Measurements from ENCODE around the gene RAB19. TPM values are rescaled to one million over a fixed set of nuclear protein-coding genes. Genes with fewer than 3 reads are reported as not detected.

The RAB19 gene
- total and polyA plus RNA-seq, 2 of the 13 experiments (the other 11 are each of a cell fraction or from before 2014, with no cell fraction given) = 0.31 TPM; not detected in 1

DNA sequence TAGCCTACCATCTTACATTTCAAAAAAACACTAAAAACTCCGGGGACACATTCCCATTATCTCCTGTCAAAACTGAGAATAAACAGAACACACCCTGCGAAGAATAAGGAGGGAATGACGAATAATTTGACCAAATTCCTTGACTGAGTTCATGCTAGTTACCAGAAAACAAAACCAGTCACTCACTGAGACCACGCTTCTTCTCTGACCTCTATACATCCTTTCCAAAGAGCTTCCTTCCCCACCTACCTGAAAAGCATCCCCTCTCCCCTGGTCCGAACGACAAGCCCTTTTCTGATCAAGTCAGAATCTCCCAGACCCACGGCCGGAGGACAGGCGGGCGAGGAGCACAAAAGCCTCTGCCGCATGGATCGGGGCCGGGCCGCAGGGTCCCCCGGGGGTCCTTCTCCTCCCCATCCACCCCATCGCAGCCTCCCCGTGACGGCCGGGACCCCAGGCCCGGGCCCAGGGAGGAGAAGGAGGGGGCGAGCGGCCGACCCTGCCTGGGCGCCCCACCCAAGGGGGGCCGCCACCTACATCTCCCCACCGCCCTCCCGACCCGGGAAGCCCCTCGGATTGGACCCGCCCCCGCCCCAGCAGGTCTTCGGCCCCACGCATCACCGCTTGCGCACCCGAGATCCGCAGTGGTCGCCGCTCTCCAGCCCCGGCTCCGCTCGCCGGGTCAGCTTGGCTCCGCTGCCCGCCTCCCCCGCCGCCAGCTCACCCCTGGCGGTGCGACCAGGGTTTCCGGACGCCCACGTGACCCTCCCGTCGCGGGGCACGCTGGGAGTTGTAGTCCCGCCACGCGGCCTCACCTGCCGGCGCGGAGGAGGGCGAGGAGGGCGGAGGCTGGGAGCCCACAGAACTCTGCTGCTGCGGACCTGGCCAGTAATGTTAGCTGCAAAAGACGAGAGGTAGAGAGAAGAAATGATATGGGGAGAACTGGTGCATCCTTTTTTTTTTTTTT, 5.8 kb upstream of the RAB19 start, which contains the start of gene SLC37A3 (continued):
- peak; percentile 48; the same call in 1 of the 2 replicates for TF ChIP-seq TFDP1 (CRISPR knock-in tag; IDR thresholded peaks at IDR 0.05; ENCODE audit: borderline replicate concordance)
- no peak for TF ChIP-seq ZNF460 (CRISPR knock-in tag; IDR thresholded peaks at IDR 0.05; ENCODE audit: borderline replicate concordance)
- TF ChIP-seq, protein P1, sequence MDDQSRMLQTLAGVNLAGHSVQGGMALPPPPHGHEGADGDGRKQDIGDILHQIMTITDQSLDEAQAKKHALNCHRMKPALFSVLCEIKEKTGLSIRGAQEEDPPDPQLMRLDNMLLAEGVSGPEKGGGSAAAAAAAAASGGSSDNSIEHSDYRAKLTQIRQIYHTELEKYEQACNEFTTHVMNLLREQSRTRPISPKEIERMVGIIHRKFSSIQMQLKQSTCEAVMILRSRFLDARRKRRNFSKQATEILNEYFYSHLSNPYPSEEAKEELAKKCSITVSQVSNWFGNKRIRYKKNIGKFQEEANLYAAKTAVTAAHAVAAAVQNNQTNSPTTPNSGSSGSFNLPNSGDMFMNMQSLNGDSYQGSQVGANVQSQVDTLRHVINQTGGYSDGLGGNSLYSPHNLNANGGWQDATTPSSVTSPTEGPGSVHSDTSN (CRISPR knock-in tag; IDR thresholded peaks at IDR 0.05; ENCODE audit: borderline replicate concordance) = no peak
- TF ChIP-seq KDM5A (IDR thresholded peaks at IDR 0.05; ENCODE audit: borderline replicate concordance, low read length) = no peak; the same call in 1 of the 2 replicates
- TF ChIP-seq ARNT2 (CRISPR knock-in tag; IDR thresholded peaks at IDR 0.05; ENCODE audit: low read depth) = 0 out of 2 replicates have a peak, but pooled peaks have one; percentile 17
- TF ChIP-seq, protein P2, sequence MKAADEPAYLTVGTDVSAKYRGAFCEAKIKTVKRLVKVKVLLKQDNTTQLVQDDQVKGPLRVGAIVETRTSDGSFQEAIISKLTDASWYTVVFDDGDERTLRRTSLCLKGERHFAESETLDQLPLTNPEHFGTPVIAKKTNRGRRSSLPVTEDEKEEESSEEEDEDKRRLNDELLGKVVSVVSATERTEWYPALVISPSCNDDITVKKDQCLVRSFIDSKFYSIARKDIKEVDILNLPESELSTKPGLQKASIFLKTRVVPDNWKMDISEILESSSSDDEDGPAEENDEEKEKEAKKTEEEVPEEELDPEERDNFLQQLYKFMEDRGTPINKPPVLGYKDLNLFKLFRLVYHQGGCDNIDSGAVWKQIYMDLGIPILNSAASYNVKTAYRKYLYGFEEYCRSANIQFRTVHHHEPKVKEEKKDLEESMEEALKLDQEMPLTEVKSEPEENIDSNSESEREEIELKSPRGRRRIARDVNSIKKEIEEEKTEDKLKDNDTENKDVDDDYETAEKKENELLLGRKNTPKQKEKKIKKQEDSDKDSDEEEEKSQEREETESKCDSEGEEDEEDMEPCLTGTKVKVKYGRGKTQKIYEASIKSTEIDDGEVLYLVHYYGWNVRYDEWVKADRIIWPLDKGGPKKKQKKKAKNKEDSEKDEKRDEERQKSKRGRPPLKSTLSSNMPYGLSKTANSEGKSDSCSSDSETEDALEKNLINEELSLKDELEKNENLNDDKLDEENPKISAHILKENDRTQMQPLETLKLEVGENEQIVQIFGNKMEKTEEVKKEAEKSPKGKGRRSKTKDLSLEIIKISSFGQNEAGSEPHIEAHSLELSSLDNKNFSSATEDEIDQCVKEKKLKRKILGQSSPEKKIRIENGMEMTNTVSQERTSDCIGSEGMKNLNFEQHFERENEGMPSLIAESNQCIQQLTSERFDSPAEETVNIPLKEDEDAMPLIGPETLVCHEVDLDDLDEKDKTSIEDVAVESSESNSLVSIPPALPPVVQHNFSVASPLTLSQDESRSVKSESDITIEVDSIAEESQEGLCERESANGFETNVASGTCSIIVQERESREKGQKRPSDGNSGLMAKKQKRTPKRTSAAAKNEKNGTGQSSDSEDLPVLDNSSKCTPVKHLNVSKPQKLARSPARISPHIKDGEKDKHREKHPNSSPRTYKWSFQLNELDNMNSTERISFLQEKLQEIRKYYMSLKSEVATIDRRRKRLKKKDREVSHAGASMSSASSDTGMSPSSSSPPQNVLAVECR (CRISPR knock-in tag; IDR thresholded peaks at IDR 0.05; ENCODE audit: borderline replicate concordance) = peak; percentile 80; the same call in 1 of the 2 replicates
- TF ChIP-seq HNRNPL (IDR thresholded peaks at IDR 0.05; ENCODE audit: low read depth, low read length) = no peak
- 0 out of 2 replicates have a peak, but pooled peaks have one; percentile 16 for TF ChIP-seq RAD21 (CRISPR knock-in tag; IDR thresholded peaks at IDR 0.05)
- TF ChIP-seq ZNF713 (CRISPR knock-in tag; IDR thresholded peaks at IDR 0.05) = 0 out of 2 replicates have a peak, but pooled peaks have one; percentile 49
- no peak for TF ChIP-seq ZSCAN30 (CRISPR knock-in tag; IDR thresholded peaks at IDR 0.05)
- TF ChIP-seq SALL1 (CRISPR knock-in tag; IDR thresholded peaks at IDR 0.05) = peak; percentile 70
- TF ChIP-seq MAFG (CRISPR knock-in tag; IDR thresholded peaks at IDR 0.05) = no peak
- TF ChIP-seq NFRKB (IDR thresholded peaks at IDR 0.05) = no peak
- TF ChIP-seq ZBTB8A (CRISPR knock-in tag; IDR thresholded peaks at IDR 0.05; ENCODE audit: borderline replicate concordance, low read depth) = no peak
- no peak for TF ChIP-seq KLF15 (CRISPR knock-in tag; IDR thresholded peaks at IDR 0.05; ENCODE audit: borderline replicate concordance)
- TF ChIP-seq PLSCR1 (CRISPR knock-in tag; IDR thresholded peaks at IDR 0.05; ENCODE audit: borderline replicate concordance) = no peak
- no peak for TF ChIP-seq ZNF234 (CRISPR knock-in tag; conservative IDR thresholded peaks at IDR 0.05)
- TF ChIP-seq, protein P3, sequence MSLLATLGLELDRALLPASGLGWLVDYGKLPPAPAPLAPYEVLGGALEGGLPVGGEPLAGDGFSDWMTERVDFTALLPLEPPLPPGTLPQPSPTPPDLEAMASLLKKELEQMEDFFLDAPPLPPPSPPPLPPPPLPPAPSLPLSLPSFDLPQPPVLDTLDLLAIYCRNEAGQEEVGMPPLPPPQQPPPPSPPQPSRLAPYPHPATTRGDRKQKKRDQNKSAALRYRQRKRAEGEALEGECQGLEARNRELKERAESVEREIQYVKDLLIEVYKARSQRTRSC (CRISPR knock-in tag; IDR thresholded peaks at IDR 0.05; ENCODE audit: low read depth) = no peak
- TF ChIP-seq NPAS2 (CRISPR knock-in tag; IDR thresholded peaks at IDR 0.05; ENCODE audit: borderline replicate concordance) = no peak

All from HepG2 (cell line).